H1 (cell line): ENCODE results near the gene SPPL2A. TPM values are rescaled to one million over a fixed set of nuclear protein-coding genes. Genes with fewer than 3 reads are reported as not detected.

Experiments used
- BRCA1 ChIP-seq: IDR thresholded peaks from 2 replicates; pipeline ENCODE4 v1.6.1; 2012; ENCODE audit warnings: low read depth, low read length, improper control_type of control experiment
- CEBPB ChIP-seq: IDR thresholded peaks from 2 replicates; pipeline ENCODE4 v1.6.1; 2012; ENCODE audit warnings: low read depth, low read length
- EZH2 ChIP-seq: fragments of 200-600 bp; sonication (generic); IDR thresholded peaks from 2 replicates; pipeline ENCODE4 v1.7.1; 2012; ENCODE audit warnings: low read depth, mild to moderate bottlenecking, moderate library complexity, low read length, inconsistent platforms; ENCODE audit not compliant: severe bottlenecking
- HDAC6 ChIP-seq: IDR thresholded peaks from one replicate; pipeline ENCODE4 v1.7.1; 2012; ENCODE audit warnings: low read depth, mild to moderate bottlenecking, inconsistent platforms, low read length, moderate library complexity
- SIN3A ChIP-seq, 2 experiments: IDR thresholded peaks in 1 of 2; conservative IDR thresholded peaks in 1 of 2; 2 replicates each; pipeline ENCODE4 v1.6.1; 2011 to 2012; ENCODE audit warnings: low read length in 2 of 2, improper control_type of control experiment in 1 of 2, low read depth in 1 of 2, mild to moderate bottlenecking in 1 of 2
- USF2 ChIP-seq: IDR thresholded peaks from 2 replicates; pipeline ENCODE4 v1.6.1; 2011; ENCODE audit warnings: low read length, improper control_type of control experiment
- polyA plus RNA-seq, 7 experiments: library from polyadenylated mRNA; depleted of rRNA in 3 of 7; stranded (reverse) in 5 of 7; unstranded in 2 of 7; fragments of >200 nt in 5 of 7; fragments of 200-250 nt in 2 of 7; gene quantifications; 1 replicate in 5 of 7; 2 replicates in 1 of 7; 4 replicates in 1 of 7; pipeline versions ENCODE4 v1.2.1 to v1.2.3, GENCODE V29; 2011 to 2013; ENCODE audit warnings: missing spikeins in 2 of 7, mixed read lengths in 2 of 7
- total RNA-seq: library from RNA; stranded (reverse); fragmentation: NEBNext Ultra II Directional; extraction: Animal tissue kit (Norgen Biotek cat#: 25700); gene quantifications from 2 replicates; pipeline ENCODE4 v1.2.1, GENCODE V29; 2021

The SPPL2A gene
- total and polyA plus RNA-seq, 2 of the 8 experiments (the other 6 are each of a cell fraction or from before 2014, with no cell fraction given) = 15.6 to 52.9 TPM

GRCh38 chr15:50685191-50685975 is 80.1 kb downstream of the SPPL2A start (continued):
- no peak for TF ChIP-seq USF2
- TF ChIP-seq EZH2 = no peak
- TF ChIP-seq CEBPB = no peak
- TF ChIP-seq BRCA1 = no peak
- no peak for TF ChIP-seq SIN3A (conservative IDR thresholded peaks at IDR 0.05 in 1 of 2, IDR thresholded peaks at IDR 0.05 in 1 of 2; ENCODE audit: low read depth in 1 of 2, low read length in 2 of 2)
- TF ChIP-seq HDAC6 = no peak
